Lung microvascular endothelial cell (primary cell): ENCODE measurements around the gene ZFYVE28. TPM values are rescaled to one million over a fixed set of nuclear protein-coding genes. Genes with fewer than 3 reads are reported as not detected.
"Not testable (repeated sequence)": the region's sequence is repeated elsewhere in the genome, so short reads cannot be mapped to it uniquely, and the experiment has no call there.

Source experiments
- DNase-seq, 2 donors: peaks; one replicate each; pipeline versions ENCODE4 v3.0.0 to v3.0.0-alpha.2; 2010; ENCODE audit warnings: low read depth in 2 of 2
- total RNA-seq: library from RNA; depleted of rRNA; stranded (reverse); fragments of >200 nt; gene quantifications from 2 replicates; pipeline ENCODE4 v1.2.1, GENCODE V29; 2014

ZFYVE28 gene
- total RNA-seq, 1 donor from 2014 or later: 1.8 TPM

GRCh38 chr4:2446656-2447564 is 28.5 kb upstream of the ZFYVE28 start:
- DNase-seq: no peak

- no peak for DNase-seq
These were observed 27.1 kb upstream of the ZFYVE28 start for GRCh38 chr4:2445571-2445970.

- DNase-seq: no peak
These were observed 26.7 kb upstream of the ZFYVE28 start for GRCh38 chr4:2445130-2445529.

- no peak for DNase-seq
These were observed 25.7 kb upstream of the ZFYVE28 start for GRCh38 chr4:2443956-2444740.

- DNase-seq: no peak
These were observed 24.8 kb upstream of the ZFYVE28 start for GRCh38 chr4:2443061-2443730.

- DNase-seq: no peak
These were observed 23.9 kb upstream of the ZFYVE28 start for GRCh38 chr4:2442175-2442993.

GRCh38 chr4:2441393-2442174 is 23.1 kb upstream of the ZFYVE28 start:
- DNase-seq: peak; percentile 71 to 76

GRCh38 chr4:2438822-2439718 is 20.6 kb upstream of the ZFYVE28 start:
- no peak for DNase-seq

GRCh38 chr4:2437475-2438215 is 19.2 kb upstream of the ZFYVE28 start:
- no peak for DNase-seq

- DNase-seq: no peak
These were observed 18.5 kb upstream of the ZFYVE28 start for GRCh38 chr4:2436761-2437474.

- peak in 1 of 2 donors; percentile 47 for DNase-seq
These were observed 17.9 kb upstream of the ZFYVE28 start for GRCh38 chr4:2436301-2436700.

GRCh38 chr4:2434420-2434819 is 16.0 kb upstream of the ZFYVE28 start:
- DNase-seq: no peak

- DNase-seq: no peak
These were observed 15.3 kb upstream of the ZFYVE28 start for GRCh38 chr4:2433609-2434350.

- peak in 1 of 2 donors; percentile 17 for DNase-seq
These were observed 14.6 kb upstream of the ZFYVE28 start for GRCh38 chr4:2432991-2433530.

GRCh38 chr4:2432004-2432403 is 13.6 kb upstream of the ZFYVE28 start:
- no peak for DNase-seq

GRCh38 chr4:2429945-2430757 is 11.7 kb upstream of the ZFYVE28 start:
- not testable (repeated sequence) for DNase-seq
